Fibroblast of the aortic adventitia (primary cell): ENCODE data around the gene GPATCH3. TPM values are rescaled to one million over a fixed set of nuclear protein-coding genes. Genes with fewer than 3 reads are reported as not detected.

Experiments used
- DNase-seq: peaks from one replicate; pipeline ENCODE4 v3.0.0-alpha.2; 2010; ENCODE audit warnings: low read depth
- H3K4me3 ChIP-seq: 2 replicates; pipeline ENCODE4 v1.5.1; 2011; ENCODE audit warnings: low read depth, mild to moderate bottlenecking, control low read depth, low read length, moderate library complexity
- total RNA-seq: library from RNA; depleted of rRNA; stranded (reverse); fragments of >200 nt; gene quantifications from 2 replicates; pipeline ENCODE4 v1.2.3, GENCODE V29; 2012; ENCODE audit warnings: low replicate concordance
- TF ChIP-seq, protein P1 (sequence below): IDR thresholded peaks from 2 replicates; pipeline ENCODE4 v1.5.1; 2011; ENCODE audit warnings: mild to moderate bottlenecking, low read length, control low read depth, inconsistent platforms; ENCODE audit not compliant: insufficient read depth

Gene GPATCH3
- total RNA-seq, 1 donor: 5.9 TPM

DNA sequence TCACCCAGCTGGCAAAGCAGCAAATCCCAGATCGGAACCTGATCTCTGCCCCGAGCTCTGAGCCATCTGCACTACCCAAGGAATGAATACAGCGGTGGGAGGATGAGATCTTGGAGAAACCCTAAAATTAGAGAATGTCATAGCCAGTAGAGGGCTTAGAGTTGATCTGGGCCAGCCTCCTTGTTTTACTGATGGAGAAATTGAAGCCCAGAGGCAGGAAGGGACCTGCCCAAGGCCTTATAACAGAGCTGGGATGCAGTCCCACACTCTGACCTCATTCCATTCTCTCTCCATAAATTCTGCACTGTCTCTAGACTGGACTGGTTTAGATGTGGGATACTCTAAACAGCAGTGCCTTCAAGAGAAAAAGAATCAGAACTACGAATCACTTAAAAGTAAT lies 42.1 kb downstream of the GPATCH3 start:
- peak; percentile 53 for DNase-seq
- H3K4me3 ChIP-seq: no peak overlapping the region
- TF ChIP-seq, protein P1, sequence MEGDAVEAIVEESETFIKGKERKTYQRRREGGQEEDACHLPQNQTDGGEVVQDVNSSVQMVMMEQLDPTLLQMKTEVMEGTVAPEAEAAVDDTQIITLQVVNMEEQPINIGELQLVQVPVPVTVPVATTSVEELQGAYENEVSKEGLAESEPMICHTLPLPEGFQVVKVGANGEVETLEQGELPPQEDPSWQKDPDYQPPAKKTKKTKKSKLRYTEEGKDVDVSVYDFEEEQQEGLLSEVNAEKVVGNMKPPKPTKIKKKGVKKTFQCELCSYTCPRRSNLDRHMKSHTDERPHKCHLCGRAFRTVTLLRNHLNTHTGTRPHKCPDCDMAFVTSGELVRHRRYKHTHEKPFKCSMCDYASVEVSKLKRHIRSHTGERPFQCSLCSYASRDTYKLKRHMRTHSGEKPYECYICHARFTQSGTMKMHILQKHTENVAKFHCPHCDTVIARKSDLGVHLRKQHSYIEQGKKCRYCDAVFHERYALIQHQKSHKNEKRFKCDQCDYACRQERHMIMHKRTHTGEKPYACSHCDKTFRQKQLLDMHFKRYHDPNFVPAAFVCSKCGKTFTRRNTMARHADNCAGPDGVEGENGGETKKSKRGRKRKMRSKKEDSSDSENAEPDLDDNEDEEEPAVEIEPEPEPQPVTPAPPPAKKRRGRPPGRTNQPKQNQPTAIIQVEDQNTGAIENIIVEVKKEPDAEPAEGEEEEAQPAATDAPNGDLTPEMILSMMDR: peak; percentile 12

- TF ChIP-seq, protein P1: no peak
- no peak overlapping the region for H3K4me3 ChIP-seq
- DNase-seq: no peak
Measured at GRCh38 chr1:26857473-26858060, 42.7 kb downstream of the GPATCH3 start.

DNA sequence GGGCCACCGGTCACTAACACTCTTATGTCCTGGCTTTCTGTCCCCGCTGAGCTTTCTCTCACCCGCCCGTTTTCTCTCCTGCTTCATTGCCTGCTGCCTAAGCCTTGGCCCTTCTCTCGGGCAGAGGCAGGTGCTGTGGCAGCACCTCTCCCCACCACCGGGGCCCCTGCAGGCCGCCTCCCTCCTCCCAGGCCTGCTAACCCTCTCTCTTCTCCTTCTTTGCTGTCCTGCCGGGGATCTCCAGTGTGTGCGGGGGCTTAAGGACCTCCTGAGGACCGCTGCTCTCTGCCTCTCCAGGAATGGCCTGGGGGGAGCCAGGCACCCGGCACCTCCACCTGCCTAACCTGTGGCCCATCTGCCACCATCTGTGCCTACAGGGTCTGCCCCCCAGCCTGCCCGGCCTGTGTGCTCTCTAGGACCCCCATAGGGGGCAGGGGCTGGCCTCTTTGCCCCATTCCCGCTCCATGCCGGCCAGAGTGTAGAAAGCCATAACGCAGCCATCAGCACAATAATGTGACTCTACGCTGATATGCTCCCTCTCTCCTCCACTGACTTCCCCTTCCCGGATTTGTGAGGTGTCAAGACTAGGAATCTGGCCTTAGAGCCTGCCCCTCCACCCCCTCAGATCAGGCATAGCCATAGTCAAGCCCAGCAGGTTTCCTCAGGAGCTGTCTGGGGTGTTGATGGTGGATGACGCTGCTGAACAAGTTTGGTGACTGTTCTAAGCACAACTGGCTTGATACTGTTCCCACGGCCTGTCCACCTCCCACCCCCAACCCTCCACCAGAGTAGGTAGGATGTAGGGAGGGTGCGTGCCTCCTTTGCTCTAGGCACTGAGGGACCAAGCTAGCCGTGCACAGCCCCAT lies 43.4 kb downstream of the GPATCH3 start:
- DNase-seq: no peak

GRCh38 chr1:26856181-26856580 lies 44.1 kb downstream of the GPATCH3 start:
- TF ChIP-seq, protein P1: no peak
- H3K4me3 ChIP-seq: no peak overlapping the region
- no peak for DNase-seq

More for the DNA sequence above, 43.4 kb downstream of the GPATCH3 start:
- H3K4me3 ChIP-seq: no peak overlapping the region
- TF ChIP-seq, protein P1: no peak

DNA sequence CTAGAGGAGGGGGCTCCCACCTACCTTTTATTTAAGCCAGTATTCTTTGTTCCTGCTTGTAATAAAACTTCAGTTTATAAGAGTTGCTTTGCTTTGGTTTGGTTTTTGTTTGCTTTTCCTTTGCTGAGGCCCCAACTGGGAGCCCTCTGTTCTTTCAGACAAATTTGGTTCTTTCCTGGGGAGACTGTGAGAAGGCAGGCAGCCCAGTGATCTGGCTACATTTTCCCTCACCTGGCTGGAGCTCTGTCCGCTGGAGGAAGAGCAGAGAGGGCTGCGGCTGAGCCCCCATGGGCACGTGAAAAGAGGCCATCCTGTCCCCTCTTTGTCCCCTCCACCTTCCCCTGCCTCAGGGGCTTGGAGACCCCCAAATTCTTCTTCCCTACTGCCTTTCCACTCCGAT lies 44.6 kb downstream of the GPATCH3 start:
- no peak overlapping the region for H3K4me3 ChIP-seq
- TF ChIP-seq, protein P1: no peak
- DNase-seq: no peak

DNA sequence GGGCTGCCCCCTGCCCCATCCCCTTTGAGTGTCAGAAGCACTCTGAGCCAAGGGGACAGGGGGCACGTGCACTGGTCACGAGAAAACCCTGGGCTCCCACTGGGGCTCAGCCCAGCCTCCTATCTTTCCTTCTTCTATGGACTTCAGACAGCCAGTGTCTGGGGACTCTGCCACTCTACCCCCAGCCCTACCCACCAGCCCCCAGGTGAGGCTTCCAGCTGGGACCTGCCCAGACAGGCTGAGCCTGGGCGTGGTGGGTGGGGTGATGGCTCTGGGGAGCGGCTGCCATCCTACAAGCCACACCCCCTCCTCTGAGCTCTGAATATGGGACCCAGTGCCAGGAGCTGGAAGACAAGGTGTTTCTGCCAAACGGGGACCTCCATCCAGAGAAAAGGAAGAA lies 45.4 kb downstream of the GPATCH3 start:
- no peak for DNase-seq
- TF ChIP-seq, protein P1: no peak
- no peak overlapping the region for H3K4me3 ChIP-seq
